ENCODE measurements around the gene DCUN1D1. TPM values are rescaled to one million over a fixed set of nuclear protein-coding genes. Genes with fewer than 3 reads are reported as not detected.
A peak's percentile ranks its signal among the peaks of the same experiment; 100 is the strongest.

Gene DCUN1D1
- total and polyA plus RNA-seq, 10 donors = 5.4 to 59.3 (median 29.5) TPM

DNA sequence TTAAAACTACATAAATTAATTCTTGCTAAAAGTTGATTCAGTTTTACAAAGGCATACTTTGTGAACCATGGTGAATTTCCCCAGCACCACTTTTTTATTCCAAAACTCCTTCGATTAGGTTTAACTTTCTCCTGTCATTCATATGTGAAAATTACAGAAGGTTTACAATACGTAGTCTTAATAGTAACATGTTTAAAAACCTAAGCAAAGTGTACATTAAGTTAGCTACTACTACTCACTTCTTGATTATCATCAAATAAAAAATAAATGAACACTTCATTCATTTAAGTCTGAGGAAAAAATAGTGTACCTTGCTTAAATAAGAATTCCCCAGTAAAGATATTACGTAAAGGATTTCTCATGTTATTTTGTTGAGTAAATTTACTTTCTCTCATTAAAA is 38.6 kb downstream of the DCUN1D1 start:
- TF ChIP-seq, protein P1, sequence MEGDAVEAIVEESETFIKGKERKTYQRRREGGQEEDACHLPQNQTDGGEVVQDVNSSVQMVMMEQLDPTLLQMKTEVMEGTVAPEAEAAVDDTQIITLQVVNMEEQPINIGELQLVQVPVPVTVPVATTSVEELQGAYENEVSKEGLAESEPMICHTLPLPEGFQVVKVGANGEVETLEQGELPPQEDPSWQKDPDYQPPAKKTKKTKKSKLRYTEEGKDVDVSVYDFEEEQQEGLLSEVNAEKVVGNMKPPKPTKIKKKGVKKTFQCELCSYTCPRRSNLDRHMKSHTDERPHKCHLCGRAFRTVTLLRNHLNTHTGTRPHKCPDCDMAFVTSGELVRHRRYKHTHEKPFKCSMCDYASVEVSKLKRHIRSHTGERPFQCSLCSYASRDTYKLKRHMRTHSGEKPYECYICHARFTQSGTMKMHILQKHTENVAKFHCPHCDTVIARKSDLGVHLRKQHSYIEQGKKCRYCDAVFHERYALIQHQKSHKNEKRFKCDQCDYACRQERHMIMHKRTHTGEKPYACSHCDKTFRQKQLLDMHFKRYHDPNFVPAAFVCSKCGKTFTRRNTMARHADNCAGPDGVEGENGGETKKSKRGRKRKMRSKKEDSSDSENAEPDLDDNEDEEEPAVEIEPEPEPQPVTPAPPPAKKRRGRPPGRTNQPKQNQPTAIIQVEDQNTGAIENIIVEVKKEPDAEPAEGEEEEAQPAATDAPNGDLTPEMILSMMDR (IDR thresholded peaks at IDR 0.05 in 8 of 11, conservative IDR thresholded peaks at IDR 0.05 in 3 of 11) = no peak
- TF ChIP-seq POLR2A (IDR thresholded peaks at IDR 0.05) (no peak), POLR2AphosphoS5 (IDR thresholded peaks at IDR 0.05) (no peak)
- no peak for DNase-seq
- Histone ChIP-seq H3K4me3 (no peak overlapping the region), H3K9me3 (no peaks in the 10 kb centered on the region), H3K36me3 (peaks cover 0 to 48% (median 20%) of the 10 kb centered on the region in 6 donors), H3K27me3 (replicated peaks in 1 of 7) (no peaks in the 10 kb centered on the region), H3K4me1 (peaks cover 0 to 14% (median 8%) of the 10 kb centered on the region in 6 donors), H3K27ac (no peak overlapping the region)
- 94 to 100% (median 97%) methylated on average over 3 of the region's 3 CpGs for WGBS, 5 donors
- intact Hi-C loops (cut with DNase I; ENCODE audit: low total_unique reads) = no loop called here

DNA sequence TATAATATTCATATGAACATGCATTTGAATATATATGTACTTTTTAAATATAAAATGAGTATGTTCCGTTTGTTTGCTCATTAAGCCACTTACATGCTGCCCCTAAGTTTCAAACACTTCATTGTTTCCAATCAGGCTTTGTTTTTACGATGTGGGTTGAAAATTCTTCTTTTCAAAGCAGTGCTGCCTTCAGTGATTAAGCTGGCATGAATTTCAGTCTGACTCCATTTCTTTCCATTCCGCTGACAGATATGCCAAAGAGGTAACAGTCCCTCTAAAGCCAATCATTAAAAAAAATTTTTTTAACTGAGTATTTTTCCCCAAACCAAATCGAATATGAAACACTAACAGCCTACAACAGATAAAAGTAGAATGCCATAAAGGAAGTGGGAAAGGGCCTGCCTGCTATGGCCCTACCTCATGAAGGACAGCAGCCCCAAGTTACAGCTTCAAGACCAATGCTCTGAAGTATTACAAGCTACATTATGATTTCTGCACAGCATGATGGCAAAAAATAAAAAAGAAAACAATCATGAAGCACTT is 40.0 kb downstream of the DCUN1D1 start:
- H3K27ac ChIP-seq = no peak overlapping the region
- peaks cover 0 to 14% (median 8%) of the 10 kb centered on the region in 6 donors for H3K4me1 ChIP-seq
- no peak overlapping the region for H3K4me3 ChIP-seq
- 83 to 92% (median 91%) methylated on average over 4 of the region's 4 CpGs for whole genome bisulfite sequencing, 5 donors
- DNase-seq = no peak
- H3K27me3 ChIP-seq (replicated peaks in 1 of 7) = no peaks in the 10 kb centered on the region
- H3K36me3 ChIP-seq = peaks cover 0 to 34% (median 7%) of the 10 kb centered on the region in 6 donors
- intact Hi-C loops (cut with DNase I; ENCODE audit: low total_unique reads) = no loop called here
- TF ChIP-seq POLR2A (IDR thresholded peaks at IDR 0.05) = no peak
- no peaks in the 10 kb centered on the region for H3K9me3 ChIP-seq

DNA sequence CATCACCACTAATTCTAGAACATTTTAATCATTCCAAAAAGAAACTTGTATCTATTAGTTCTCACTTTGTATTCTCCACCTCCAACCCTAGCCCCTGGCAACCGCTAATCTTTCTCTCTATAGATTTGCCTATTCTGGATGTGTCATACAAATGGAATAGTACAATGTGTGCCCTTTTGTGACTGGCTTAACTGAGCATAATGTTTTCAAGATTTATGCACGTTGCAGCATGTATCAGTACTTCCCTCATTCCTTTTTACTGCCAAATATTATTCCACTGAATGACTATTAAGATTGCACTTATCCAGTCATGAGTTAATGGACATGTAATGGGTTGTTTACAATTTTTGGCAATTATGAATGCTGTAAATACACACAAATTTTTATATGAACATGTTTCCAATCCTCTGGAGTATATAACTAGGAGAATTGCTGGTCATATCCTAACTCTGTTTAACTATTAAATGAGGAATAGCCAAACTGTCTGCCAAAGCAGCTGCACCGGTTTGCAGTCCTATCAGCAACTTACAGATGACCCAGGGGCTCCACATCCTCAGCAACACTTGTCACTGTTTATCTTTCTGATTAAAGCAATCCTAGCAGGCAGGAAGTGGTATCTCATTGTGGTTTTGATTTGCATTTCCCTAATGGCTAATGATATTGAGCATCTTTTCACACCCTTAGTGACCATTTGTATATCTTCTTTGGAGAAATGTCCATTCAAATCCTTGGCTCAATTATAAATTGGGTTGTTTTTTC is 42.9 kb downstream of the DCUN1D1 start:
- peaks cover 2 to 9% (median 7%) of the 10 kb centered on the region in 8 donors for H3K9me3 ChIP-seq
- peak overlapping the region in 1 of 8 donors; percentile 13 for H3K27ac ChIP-seq
- peaks cover 0 to 18% (median 0%) of the 10 kb centered on the region in 6 donors for H3K36me3 ChIP-seq
- TF ChIP-seq, protein P1 (IDR thresholded peaks at IDR 0.05 in 8 of 11, conservative IDR thresholded peaks at IDR 0.05 in 3 of 11) = no peak
- TF ChIP-seq POLR2A (IDR thresholded peaks at IDR 0.05) (no peak), POLR2AphosphoS5 (IDR thresholded peaks at IDR 0.05) (no peak)
- no peak overlapping the region for H3K4me3 ChIP-seq
- no peak for DNase-seq
- intact Hi-C loops (cut with DNase I; ENCODE audit: low total_unique reads) = no loop called here
- H3K4me1 ChIP-seq = peaks cover 0 to 14% (median 8%) of the 10 kb centered on the region in 6 donors
- H3K27me3 ChIP-seq (replicated peaks in 1 of 7) = no peaks in the 10 kb centered on the region
- 56 to 63% (median 61%) methylated on average over 3 of the region's 3 CpGs for WGBS, 5 donors

DNA sequence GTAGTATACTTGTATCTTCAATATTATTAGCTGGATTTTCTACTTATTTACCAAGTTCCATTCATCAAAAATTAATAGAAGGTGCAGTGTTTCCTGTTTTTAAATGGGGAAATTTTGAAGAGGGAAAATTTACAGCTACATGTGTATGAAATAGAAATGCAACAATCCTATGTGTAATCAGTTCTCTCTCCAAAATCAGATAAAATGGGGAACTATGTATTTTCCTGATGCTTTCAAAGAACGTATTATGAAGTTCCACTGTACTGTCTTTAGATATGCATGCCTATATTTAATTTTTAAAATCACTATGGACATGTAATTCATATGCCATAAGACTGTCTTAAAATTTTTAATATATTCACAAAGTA is 43.4 kb downstream of the DCUN1D1 start:
- intact Hi-C loops (cut with DNase I; ENCODE audit: low total_unique reads) = no loop called here
- no peak for DNase-seq

More for the DNA sequence above, 43.4 kb downstream of the DCUN1D1 start:
- 51 to 86% (median 73%) methylated on average over 1 of the region's 1 CpG for WGBS, 5 donors
- Histone ChIP-seq H3K4me3 (no peak overlapping the region), H3K9me3 (peaks cover 6 to 14% (median 13%) of the 10 kb centered on the region in 8 donors), H3K27ac (no peak overlapping the region), H3K27me3 (replicated peaks in 1 of 7) (no peaks in the 10 kb centered on the region), H3K36me3 (peaks cover 0 to 18% (median 0%) of the 10 kb centered on the region in 6 donors), H3K4me1 (peaks cover 0 to 14% (median 8%) of the 10 kb centered on the region in 6 donors)
- no peak for TF ChIP-seq POLR2A (IDR thresholded peaks at IDR 0.05)
- TF ChIP-seq POLR2AphosphoS5 (IDR thresholded peaks at IDR 0.05) = no peak
- TF ChIP-seq, protein P1 (IDR thresholded peaks at IDR 0.05 in 8 of 11, conservative IDR thresholded peaks at IDR 0.05 in 3 of 11) = no peak
